Measurements from ENCODE around the gene TRIO. TPM values are rescaled to one million over a fixed set of nuclear protein-coding genes. Genes with fewer than 3 reads are reported as not detected.

The TRIO gene
- total and polyA plus RNA-seq, 4 donors = 23.8 to 243 (median 110) TPM

DNA sequence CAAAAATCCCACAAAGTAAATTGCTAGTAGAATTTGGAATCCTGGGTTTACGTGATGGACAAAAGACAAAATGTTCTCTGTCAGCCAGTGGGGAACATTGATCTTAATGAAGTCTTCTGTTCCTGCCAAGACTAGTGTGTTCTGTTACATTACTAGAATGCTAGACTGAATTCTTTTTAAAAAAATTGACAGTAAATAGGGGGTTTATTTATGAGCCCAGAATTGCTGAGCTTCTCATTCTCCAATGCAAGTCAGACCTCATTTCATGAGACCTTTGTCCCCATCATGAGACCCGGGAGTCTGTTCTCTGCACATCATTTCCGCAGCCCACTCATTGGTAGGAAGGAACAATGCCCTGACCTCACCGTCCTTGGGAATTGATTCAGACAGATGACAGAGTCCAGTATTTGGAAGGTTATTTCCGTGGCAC lies 264.6 kb downstream of the TRIO start:
- ATAC-seq (ENCODE audit: insufficient read depth, low FRiP score) = no peak
- 80 to 91% methylated on average over 5 of the region's 5 CpGs for WGBS, 2 donors
- DNase-seq = no peak
- Histone ChIP-seq H3K4me1 (ENCODE audit: control insufficient read depth in 5 of 5, insufficient read depth in 5 of 5, low read length in 5 of 5) (peaks cover 0 to 15% (median 0%) of the 10 kb centered on the region in 5 donors), H3K9me3 (ENCODE audit: control insufficient read depth in 4 of 4, insufficient read depth in 3 of 4, low read length in 3 of 4) (no peaks in the 10 kb centered on the region), H3K27me3 (ENCODE audit: control insufficient read depth in 3 of 3, insufficient read depth in 3 of 3, low read length in 2 of 3) (no peaks in the 10 kb centered on the region), H3K27ac (ENCODE audit: low read depth in 1 of 2, low read length in 1 of 2) (peak overlapping the region in 1 of 2 donors; percentile 40), H3K4me3 (no peak overlapping the region), H3K9ac (ENCODE audit: insufficient read depth in 1 of 2, low read length in 2 of 2) (no peak overlapping the region), H3K36me3 (ENCODE audit: control insufficient read depth in 4 of 4, insufficient read depth in 4 of 4, low read length in 4 of 4) (peaks cover 14 to 36% (median 19%) of the 10 kb centered on the region in 4 donors)
- TF ChIP-seq, protein P1, sequence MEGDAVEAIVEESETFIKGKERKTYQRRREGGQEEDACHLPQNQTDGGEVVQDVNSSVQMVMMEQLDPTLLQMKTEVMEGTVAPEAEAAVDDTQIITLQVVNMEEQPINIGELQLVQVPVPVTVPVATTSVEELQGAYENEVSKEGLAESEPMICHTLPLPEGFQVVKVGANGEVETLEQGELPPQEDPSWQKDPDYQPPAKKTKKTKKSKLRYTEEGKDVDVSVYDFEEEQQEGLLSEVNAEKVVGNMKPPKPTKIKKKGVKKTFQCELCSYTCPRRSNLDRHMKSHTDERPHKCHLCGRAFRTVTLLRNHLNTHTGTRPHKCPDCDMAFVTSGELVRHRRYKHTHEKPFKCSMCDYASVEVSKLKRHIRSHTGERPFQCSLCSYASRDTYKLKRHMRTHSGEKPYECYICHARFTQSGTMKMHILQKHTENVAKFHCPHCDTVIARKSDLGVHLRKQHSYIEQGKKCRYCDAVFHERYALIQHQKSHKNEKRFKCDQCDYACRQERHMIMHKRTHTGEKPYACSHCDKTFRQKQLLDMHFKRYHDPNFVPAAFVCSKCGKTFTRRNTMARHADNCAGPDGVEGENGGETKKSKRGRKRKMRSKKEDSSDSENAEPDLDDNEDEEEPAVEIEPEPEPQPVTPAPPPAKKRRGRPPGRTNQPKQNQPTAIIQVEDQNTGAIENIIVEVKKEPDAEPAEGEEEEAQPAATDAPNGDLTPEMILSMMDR (IDR thresholded peaks at IDR 0.05; ENCODE audit: control extremely low read depth, extremely low read depth) = no peak

DNA sequence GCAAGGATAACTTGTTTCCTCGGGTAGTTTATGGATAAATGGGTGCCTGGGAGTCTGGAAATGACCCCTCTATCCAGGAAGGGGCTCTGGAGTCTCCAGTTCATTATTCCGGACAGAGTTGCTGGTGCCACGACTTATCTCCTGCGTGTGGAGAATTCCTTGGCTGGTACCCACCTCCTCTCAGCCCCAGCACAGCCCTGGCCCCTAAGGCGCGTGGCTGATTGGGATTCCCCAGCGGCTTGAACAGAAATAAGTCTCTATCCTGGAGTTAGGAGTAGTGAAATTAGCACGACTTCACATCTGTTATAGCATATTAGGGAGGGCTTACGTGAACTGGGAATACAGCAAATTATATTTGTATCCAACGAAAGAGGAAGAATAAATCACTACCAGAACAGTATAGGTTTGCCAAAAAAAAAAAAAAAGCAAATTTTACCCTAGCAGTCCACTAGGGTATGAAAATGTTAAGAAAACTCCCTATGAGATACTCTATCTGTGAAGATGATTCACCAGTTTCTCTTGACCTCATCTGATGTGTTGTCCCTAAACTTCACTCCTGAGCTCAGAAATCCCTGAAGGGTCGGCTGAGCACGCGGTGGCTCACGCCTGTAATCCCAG lies 265.9 kb downstream of the TRIO start:
- WGBS, 2 donors = 91 to 95% methylated on average over 14 of the region's 14 CpGs
- Histone ChIP-seq H3K27ac (ENCODE audit: low read depth in 1 of 2, low read length in 1 of 2) (peak overlapping the region in 1 of 2 donors; percentile 55), H3K9ac (ENCODE audit: insufficient read depth in 1 of 2, low read length in 2 of 2) (no peak overlapping the region), H3K9me3 (ENCODE audit: control insufficient read depth in 4 of 4, insufficient read depth in 3 of 4, low read length in 3 of 4) (no peaks in the 10 kb centered on the region), H3K27me3 (ENCODE audit: control insufficient read depth in 3 of 3, insufficient read depth in 3 of 3, low read length in 2 of 3) (no peaks in the 10 kb centered on the region), H3K4me3 (no peak overlapping the region), H3K36me3 (ENCODE audit: control insufficient read depth in 4 of 4, insufficient read depth in 4 of 4, low read length in 4 of 4) (peaks cover 17 to 42% (median 19%) of the 10 kb centered on the region in 4 donors), H3K4me1 (ENCODE audit: control insufficient read depth in 5 of 5, insufficient read depth in 5 of 5, low read length in 5 of 5) (peaks cover 0 to 17% (median 0%) of the 10 kb centered on the region in 5 donors)
- ATAC-seq (ENCODE audit: insufficient read depth, low FRiP score) (no peak), DNase-seq (no peak)
- TF ChIP-seq, protein P1 (IDR thresholded peaks at IDR 0.05; ENCODE audit: control extremely low read depth, extremely low read depth) = no peak

- WGBS, 2 donors = 90 to 95% methylated on average over 12 of the region's 12 CpGs
- no peak overlapping the region for H3K27ac ChIP-seq (ENCODE audit: low read depth in 1 of 2, low read length in 1 of 2)
- peaks cover 0 to 19% (median 0%) of the 10 kb centered on the region in 5 donors for H3K4me1 ChIP-seq (ENCODE audit: control insufficient read depth in 5 of 5, insufficient read depth in 5 of 5, low read length in 5 of 5)
- no peaks in the 10 kb centered on the region for H3K27me3 ChIP-seq (ENCODE audit: control insufficient read depth in 3 of 3, insufficient read depth in 3 of 3, low read length in 2 of 3)
- ATAC-seq (ENCODE audit: insufficient read depth, low FRiP score) (no peak), DNase-seq (no peak)
- H3K4me3 ChIP-seq = no peak overlapping the region
- H3K36me3 ChIP-seq (ENCODE audit: control insufficient read depth in 4 of 4, insufficient read depth in 4 of 4, low read length in 4 of 4) = peaks cover 19 to 46% (median 22%) of the 10 kb centered on the region in 4 donors
- H3K9me3 ChIP-seq (ENCODE audit: control insufficient read depth in 4 of 4, insufficient read depth in 3 of 4, low read length in 3 of 4) = no peaks in the 10 kb centered on the region
- no peak overlapping the region for H3K9ac ChIP-seq (ENCODE audit: insufficient read depth in 1 of 2, low read length in 2 of 2)
- TF ChIP-seq, protein P1 (IDR thresholded peaks at IDR 0.05; ENCODE audit: control extremely low read depth, extremely low read depth) = no peak
These were observed 266.9 kb downstream of the TRIO start for GRCh38 chr5:14410068-14410393.

Measured in lung (tissue), 12 donors.